DOHH2 (cell line): Measurements from ENCODE around the gene BRI3BP.

Source experiments
- H3F3A ChIP-seq: fragments of 200-600 bp; sonication (generic), shearing (Covaris generic); 2 replicates; pipeline ENCODE4 v1.6.0; 2016; ENCODE audit warnings: antibody characterized with exemption, mild to moderate bottlenecking; ENCODE audit not compliant: control insufficient read depth, insufficient read depth
- H3K27ac ChIP-seq: fragments of 200-600 bp; sonication (generic); 2 replicates; pipeline ENCODE4 v1.5.1; 2014; ENCODE audit warnings: low read depth, mild to moderate bottlenecking, low read length, moderate library complexity
- H3K27me3 ChIP-seq: fragments of 200-600 bp; sonication (generic); 2 replicates; pipeline ENCODE4 v1.6.1; 2014; ENCODE audit warnings: mild to moderate bottlenecking, low read length, mixed read lengths; ENCODE audit not compliant: control insufficient read depth
- H3K36me3 ChIP-seq: fragments of 200-600 bp; sonication (generic); 2 replicates; pipeline ENCODE4 v1.6.1; 2014; ENCODE audit warnings: mild to moderate bottlenecking, low read length, moderate library complexity, mixed read lengths; ENCODE audit not compliant: control insufficient read depth
- H3K4me1 ChIP-seq: fragments of 200-600 bp; sonication (generic); 2 replicates; pipeline ENCODE4 v1.6.1; 2014; ENCODE audit warnings: mild to moderate bottlenecking, low read length, mixed read lengths; ENCODE audit not compliant: control insufficient read depth
- H3K4me2 ChIP-seq: fragments of 200-600 bp; sonication (generic); 2 replicates; pipeline ENCODE4 v1.6.0; 2014; ENCODE audit warnings: mild to moderate bottlenecking, low read length, moderate library complexity
- H3K4me3 ChIP-seq: fragments of 200-600 bp; sonication (generic); 2 replicates; pipeline ENCODE4 v1.5.1; 2014; ENCODE audit warnings: mild to moderate bottlenecking, low read length, mixed read lengths
- H3K79me2 ChIP-seq: fragments of 200-600 bp; sonication (generic); 2 replicates; pipeline ENCODE4 v1.6.1; 2014; ENCODE audit warnings: mild to moderate bottlenecking, low read length, mixed read lengths; ENCODE audit not compliant: control insufficient read depth
- H3K9me2 ChIP-seq: fragments of 200-600 bp; sonication (generic); replicated peaks from 2 replicates; pipeline ENCODE4 v1.6.1; 2014; ENCODE audit warnings: mild to moderate bottlenecking, low read length, mixed read lengths; ENCODE audit not compliant: control insufficient read depth
- H3K9me3 ChIP-seq: fragments of 200-600 bp; sonication (generic); 2 replicates; pipeline ENCODE4 v1.6.1; 2014; ENCODE audit warnings: antibody characterized with exemption, low read length, mixed read lengths; ENCODE audit not compliant: control insufficient read depth, insufficient read depth
- H4K20me1 ChIP-seq: fragments of 200-600 bp; sonication (generic); 2 replicates; pipeline ENCODE4 v1.6.0; 2014; ENCODE audit warnings: low read depth, mild to moderate bottlenecking, antibody characterized with exemption, low read length, moderate library complexity; ENCODE audit not compliant: control insufficient read depth, insufficient read depth
- CTCF ChIP-seq: fragments of 200-600 bp; sonication (generic); IDR thresholded peaks from one replicate; pipeline ENCODE4 v1.5.1; 2014; ENCODE audit warnings: antibody characterized with exemption, mild to moderate bottlenecking, low read depth, low read length; ENCODE audit not compliant: poor library complexity, severe bottlenecking
- EZH2phosphoT487 ChIP-seq: fragments of 200-600 bp; sonication (generic); IDR thresholded peaks from 2 replicates; pipeline ENCODE4 v1.6.1; 2017; ENCODE audit warnings: borderline replicate concordance, mild to moderate bottlenecking, antibody characterized with exemption, low read length, moderate library complexity, mixed read lengths

Gene BRI3BP

DNA sequence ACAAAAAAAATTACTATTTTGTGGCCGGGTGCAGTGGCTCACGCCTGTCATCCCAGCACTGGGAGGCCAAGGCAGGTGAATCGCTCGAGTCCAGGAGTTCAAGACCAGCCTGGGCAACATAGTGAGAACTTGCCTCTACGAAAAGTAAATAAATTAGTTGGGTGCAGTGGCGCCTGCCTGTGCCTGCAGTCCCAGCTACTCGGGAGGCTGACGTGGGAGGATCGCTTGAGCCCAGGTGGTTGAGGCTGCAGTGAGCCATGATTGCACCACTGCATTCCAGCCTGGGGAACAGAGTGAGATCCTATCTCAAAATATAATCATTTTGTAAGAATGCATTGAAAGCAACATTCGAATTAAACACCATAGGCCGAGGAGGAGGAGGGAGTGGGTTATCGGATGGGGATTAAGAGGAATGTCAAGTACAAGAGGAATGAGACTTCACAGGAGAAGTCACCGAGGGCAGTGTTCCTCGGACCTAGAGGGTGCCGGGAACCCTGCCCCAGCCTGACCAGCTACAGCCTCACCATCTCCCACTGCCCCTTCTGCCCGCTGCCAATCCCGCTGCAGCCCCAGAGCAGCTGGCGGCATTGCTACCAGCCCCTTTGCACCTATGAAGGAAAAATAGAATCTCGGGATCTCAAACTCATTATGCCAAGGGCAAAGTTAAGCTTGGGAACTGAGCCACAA is 39.2 kb downstream of the BRI3BP start:
- Histone ChIP-seq H3K4me3 (no peak overlapping the region), H3K4me2 (no peak overlapping the region), H3K36me3 (peaks cover 42% of the 10 kb centered on the region), H3K9me2 (no peaks in the 10 kb centered on the region), H3K27me3 (no peaks in the 10 kb centered on the region), H4K20me1 (peaks cover 7% of the 10 kb centered on the region; the same call in 1 of the 2 replicates), H3F3A (peaks cover 21% of the 10 kb centered on the region), H3K4me1 (no peaks in the 10 kb centered on the region), H3K27ac (no peak overlapping the region), H3K9me3 (no peaks in the 10 kb centered on the region), H3K79me2 (peaks cover 10% of the 10 kb centered on the region)
- TF ChIP-seq EZH2phosphoT487 = no peak
- no peak for TF ChIP-seq CTCF

DNA sequence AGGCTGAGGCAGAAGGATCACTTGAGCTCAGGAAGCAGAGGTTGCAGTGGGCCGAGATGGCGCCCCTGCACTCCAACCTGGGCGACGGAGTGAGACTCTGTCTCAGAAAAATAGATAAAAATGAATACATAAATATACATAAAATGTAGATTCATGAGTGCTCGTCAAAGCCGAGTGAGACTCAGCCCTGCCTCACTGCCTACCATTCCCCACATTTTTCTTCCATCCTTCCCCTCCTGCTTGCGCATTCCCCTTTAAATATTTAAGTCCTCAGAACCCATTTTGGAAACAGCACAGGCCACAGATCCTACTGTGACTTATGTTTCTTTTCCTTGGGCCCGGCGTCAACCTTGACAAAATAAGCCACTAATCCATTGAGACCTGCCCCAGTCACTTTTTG is 39.8 kb downstream of the BRI3BP start:
- H3F3A ChIP-seq = peaks cover 21% of the 10 kb centered on the region
- TF ChIP-seq CTCF (no peak), EZH2phosphoT487 (no peak)
- H3K9me3 ChIP-seq = no peaks in the 10 kb centered on the region
- H3K27ac ChIP-seq = no peak overlapping the region
- H3K27me3 ChIP-seq = no peaks in the 10 kb centered on the region
- no peaks in the 10 kb centered on the region for H3K9me2 ChIP-seq
- no peaks in the 10 kb centered on the region for H3K4me1 ChIP-seq
- no peak overlapping the region for H3K4me2 ChIP-seq
- H3K4me3 ChIP-seq = no peak overlapping the region
- peaks cover 8% of the 10 kb centered on the region for H3K79me2 ChIP-seq
- peaks cover 7% of the 10 kb centered on the region; the same call in 1 of the 2 replicates for H4K20me1 ChIP-seq
- H3K36me3 ChIP-seq = peaks cover 37% of the 10 kb centered on the region

GRCh38 chr12:125038976-125039625 is 45.7 kb downstream of the BRI3BP start:
- H3K9me2 ChIP-seq = no peaks in the 10 kb centered on the region
- no peaks in the 10 kb centered on the region for H4K20me1 ChIP-seq
- no peak overlapping the region for H3K27ac ChIP-seq
- H3K4me1 ChIP-seq = no peaks in the 10 kb centered on the region
- no peaks in the 10 kb centered on the region for H3K36me3 ChIP-seq
- H3K9me3 ChIP-seq = no peaks in the 10 kb centered on the region
- H3K27me3 ChIP-seq = no peaks in the 10 kb centered on the region
- TF ChIP-seq EZH2phosphoT487 (no peak), CTCF (no peak)
- no peaks in the 10 kb centered on the region for H3K79me2 ChIP-seq
- H3K4me3 ChIP-seq = no peak overlapping the region
- H3K4me2 ChIP-seq = no peak overlapping the region
- H3F3A ChIP-seq = peaks cover 9% of the 10 kb centered on the region
